Cardiac septum (tissue), 1 donor: Measurements from ENCODE around the gene JUNB. TPM values are rescaled to one million over a fixed set of nuclear protein-coding genes. Genes with fewer than 3 reads are reported as not detected.

Source experiments
- DNase-seq: peaks from one replicate; pipeline ENCODE4 v3.0.0-alpha.2; 2020; ENCODE audit warnings: low spot score
- intact Hi-C: fragments of 100-400 bp; cut with DNase I; formaldehyde crosslinking; loops from one replicate; pipeline ENCODE4 v1.14.0; 2022
- total RNA-seq: library from RNA; stranded (reverse); fragmentation: NEBNext Ultra II Directional; extraction: Animal tissue kit (Norgen Biotek cat#: 25700); gene quantifications from one replicate; pipeline ENCODE4 v1.2.1, GENCODE V29; 2021
- donor health status: DM: no; HTN: no; CAD: no.

The JUNB gene
- total RNA-seq, 1 donor from 2014 or later: 97.7 TPM

DNA sequence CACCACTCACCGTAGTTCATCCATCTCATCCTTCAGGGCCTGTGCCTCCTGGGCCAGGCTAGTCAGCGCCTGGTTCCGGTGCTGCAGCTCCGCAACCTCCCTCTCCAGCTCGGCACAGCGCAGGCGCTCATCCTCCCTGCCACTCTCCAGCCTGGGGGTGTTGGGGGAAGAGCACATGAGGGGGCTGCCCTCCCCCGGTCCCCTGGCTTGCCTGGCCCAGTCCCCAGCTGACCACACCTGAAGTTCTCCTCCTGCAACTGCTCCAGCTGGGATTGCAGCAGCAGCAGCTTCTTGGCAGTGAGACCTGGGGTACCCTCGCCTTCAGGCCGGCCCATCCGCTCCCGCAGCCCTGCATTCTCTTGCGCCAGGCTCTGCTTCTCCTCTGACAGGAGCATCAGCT lies 20.4 kb upstream of the JUNB start:
- DNase-seq: no peak
- intact Hi-C loops: no loop called here

DNA sequence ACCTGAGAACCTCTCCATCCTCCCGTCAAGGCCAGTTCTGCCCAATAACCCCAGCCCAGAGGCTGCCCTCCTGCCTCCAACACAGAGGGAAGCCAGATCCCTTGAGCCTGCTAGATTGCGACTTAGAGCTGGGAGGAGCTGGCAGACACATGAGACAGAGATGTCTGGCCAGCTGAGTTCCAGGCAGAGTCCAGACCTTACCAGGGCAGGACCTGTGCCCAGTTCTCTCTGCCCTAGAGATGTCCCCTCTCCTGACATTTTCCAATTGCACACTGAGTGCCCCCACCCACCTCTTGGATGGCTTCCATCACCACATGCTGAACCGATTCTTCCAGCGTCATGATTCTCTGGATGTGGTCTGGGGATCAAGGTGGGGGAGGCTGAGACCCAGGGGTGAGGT lies 19.0 kb upstream of the JUNB start:
- DNase-seq: no peak
- intact Hi-C loops: loop anchor here (1.0 kb wide), 1 partner anchor 9 kb away; no protein-coding TSS in a partner anchor

DNA sequence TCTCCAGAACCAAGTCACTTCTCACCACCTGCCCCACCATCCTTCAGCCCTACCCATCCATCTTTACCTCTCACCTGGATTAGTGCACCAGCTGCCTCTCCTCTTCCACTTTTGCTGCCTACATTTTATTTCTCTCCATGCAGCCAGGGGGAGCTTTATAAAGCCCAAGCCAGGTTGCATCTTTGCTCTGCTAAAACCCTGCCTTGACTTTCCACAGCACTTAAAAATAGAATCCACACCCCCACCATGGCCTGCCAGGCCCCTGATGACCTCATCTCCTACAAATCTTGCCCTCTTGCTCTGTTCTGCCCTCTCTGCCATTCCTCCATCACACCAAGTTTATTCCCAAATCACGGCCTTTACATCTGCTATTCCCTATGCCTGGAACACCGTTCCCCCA lies 17.7 kb upstream of the JUNB start:
- no peak for DNase-seq
- intact Hi-C loops: loop anchor here (1.0 kb wide), 1 partner anchor 40 kb away; no protein-coding TSS in a partner anchor

DNA sequence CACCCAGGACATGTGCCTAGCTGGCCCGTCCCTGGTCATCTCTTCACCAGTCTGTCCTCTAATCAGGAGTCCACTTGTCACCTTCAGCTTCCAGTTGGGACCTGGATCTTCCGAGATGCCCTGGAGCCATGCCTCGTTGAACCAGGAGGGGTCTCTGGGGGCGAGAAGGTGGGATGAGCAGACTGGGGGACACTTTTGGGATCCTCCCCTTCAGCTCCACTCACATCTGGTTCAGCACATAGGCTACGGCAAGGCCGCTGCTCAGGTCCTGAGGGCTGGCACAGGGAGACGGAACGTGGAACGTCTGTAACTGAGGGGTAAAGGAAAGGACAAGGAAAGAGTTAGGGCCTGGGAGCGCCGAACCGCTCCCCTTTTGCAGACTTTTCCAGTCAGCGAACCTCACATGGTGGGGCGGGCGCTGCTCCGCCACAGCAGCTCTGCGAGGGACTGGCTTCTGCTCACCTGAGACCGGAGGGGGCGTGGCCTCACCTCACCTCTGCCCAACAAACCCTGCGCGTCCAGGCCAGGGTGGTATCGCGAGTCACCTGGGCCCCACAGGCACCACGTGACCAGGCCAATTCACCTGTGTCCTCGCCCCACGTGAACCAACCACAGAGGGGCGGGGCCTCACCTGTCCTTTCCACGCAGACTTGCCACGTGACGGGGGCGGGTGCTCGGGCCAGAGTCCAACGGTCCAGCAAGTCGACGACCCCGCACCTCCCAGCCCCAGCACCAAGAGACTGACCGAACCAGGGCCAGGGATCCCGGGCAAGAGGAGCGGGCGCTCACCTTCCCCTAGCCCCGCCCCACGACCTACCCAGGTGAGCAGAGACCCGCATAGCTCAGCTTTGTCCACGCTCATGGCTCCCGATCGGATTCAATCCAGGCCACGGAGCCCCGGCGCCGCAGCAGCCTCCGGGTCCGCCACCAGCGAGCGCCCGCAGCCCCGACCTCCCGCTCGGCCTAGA lies 16.4 kb upstream of the JUNB start, which contains the start of gene HOOK2:
Gene HOOK2 (minus strand): TSS at position 965 of the 968 bp plus-strand sequence. CDS start 103 bp downstream, at position 862.
- peak; percentile 86 for DNase-seq
- intact Hi-C loops: no loop called here

DNA sequence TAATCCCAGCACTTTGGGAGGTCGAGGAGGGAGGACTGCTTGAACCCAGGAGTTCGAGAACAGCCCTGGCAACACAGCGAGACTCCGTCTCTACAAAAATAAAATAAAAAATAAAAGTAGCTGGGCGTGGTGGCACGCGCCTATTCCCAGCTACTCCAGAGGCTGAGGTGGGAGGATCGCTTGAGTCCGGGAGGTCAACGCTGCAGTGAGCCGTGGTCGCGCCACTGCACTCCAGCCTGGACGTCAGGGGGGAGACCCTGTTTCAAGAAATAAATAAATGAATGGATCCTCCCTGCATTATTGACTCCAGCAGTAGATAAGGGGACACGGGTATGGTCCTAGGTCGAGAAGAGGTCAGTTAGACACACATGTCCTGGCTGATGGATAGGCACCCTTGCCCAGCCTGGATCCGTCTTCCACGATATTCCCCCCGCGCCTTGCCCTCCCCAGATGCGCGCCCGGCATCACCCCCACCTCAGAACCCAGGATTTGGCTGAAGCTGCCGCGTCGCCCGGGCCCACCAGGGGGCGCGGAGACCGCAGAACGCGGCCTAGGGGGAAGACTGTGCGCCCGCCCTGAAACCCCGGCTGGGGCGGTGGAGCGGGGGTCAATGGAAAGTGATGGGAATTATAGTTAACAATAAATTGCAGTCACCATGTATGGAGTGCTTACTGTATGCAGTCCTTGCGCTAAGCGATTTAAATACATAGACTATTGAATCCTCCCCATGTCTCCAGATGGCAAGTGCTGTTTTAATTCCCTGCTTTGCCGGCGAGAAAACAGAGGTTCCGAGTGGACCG lies 13.9 kb upstream of the JUNB start:
- peak; percentile 92 for DNase-seq
- intact Hi-C loops: loop anchor here (1.0 kb wide), 1 partner anchor 17 kb away; no protein-coding TSS in a partner anchor

DNA sequence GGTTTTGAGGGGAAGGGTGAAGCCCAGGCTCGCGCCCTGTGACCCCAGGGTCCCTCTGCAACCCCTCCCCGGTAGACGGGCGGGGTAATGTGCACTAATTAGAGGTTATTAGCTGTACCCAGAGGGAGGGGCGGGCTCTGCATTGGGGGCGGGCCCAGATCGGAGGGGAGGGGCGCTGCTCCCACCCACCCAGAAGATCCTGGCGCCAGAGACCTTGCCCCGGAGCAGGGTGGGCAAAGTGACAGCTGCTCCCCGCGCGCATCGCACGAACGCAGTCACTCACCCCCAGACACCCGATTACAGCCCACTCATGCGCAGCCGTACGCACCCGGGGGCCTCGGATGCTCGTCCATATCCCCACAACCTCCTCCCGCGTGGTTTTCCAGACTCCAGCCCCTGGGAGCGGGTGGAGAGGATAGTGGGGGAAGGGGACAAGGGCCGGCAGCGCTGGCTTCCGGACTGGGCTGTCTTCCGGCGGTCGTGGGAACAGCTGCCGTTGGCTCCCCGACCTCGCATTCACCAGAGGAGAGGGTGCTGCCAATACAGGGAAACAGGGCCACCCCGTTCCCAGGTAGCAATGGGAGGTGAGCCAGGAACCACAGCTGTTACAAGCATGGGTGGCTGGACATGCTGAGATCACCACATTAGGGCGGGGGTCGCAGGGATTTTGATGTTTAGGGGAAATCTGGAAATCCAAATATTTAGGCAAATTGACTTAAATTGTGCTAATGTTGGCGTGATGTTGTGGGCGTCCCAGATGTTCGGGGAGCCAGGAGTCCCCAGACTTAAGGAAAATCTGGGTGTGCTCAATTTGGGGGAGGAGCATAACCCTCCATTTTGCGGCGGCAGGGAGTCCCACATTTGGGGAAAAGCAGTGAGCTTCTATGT lies 13.0 kb upstream of the JUNB start:
- intact Hi-C loops: loop anchor here (1.0 kb wide), 1 partner anchor 16 kb away; no protein-coding TSS in a partner anchor
- peak; percentile 90 for DNase-seq

DNA sequence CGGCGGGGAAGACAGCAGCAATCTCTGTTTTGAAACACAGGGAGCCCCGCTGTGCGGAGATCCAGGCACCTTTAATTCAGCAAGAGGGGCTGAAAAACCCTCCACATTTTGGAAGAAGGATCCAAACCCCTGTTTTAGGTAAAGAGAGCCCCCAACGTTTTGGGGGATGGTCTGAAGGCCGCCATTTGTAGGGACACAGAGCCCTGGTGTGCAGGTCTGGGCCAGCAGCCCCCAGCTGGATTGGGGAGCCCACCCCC lies 12.5 kb upstream of the JUNB start:
- intact Hi-C loops: loop anchor here (1.0 kb wide), 1 partner anchor 15 kb away; no protein-coding TSS in a partner anchor
- DNase-seq: no peak

DNA sequence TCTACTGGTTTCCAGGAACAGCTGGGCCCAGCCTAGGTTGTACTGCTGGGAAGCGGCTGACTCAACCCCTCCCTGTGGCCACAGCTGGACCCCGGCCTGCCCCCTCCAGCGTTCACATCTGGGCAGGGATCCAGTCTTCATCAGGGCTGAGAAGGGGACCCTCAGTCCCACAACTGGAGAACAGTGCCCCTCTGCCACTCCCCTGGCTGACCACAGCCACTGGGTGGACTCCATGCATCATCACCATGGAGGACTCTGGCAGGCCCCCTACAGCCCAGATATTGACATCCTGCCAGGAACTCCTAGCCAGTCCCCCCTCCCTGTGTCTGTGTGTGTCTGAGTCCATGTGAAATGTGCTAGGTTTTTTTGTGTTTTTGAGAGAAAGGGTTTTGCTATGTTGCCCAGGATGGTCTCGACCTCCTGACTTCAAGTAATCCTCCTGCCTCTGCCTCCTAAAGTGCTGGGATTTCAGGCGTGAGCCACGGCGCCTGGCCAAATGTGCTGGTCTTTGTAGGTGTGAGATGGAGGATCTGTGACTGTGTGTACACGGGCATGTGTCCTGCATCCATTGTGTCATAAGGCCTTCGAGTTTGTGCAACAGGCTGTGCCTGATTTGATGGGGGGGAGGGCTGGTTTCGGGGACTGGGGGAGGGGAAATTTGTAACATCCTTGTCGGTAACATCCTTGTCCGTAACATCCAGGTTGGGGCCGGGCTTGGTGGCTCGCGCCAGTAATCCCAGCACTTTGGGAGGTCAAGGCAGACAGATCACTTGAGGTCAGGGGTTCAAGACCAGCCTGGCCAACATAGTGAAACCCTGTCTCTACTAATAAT lies 11.9 kb upstream of the JUNB start:
- intact Hi-C loops: no loop called here
- no peak for DNase-seq

DNA sequence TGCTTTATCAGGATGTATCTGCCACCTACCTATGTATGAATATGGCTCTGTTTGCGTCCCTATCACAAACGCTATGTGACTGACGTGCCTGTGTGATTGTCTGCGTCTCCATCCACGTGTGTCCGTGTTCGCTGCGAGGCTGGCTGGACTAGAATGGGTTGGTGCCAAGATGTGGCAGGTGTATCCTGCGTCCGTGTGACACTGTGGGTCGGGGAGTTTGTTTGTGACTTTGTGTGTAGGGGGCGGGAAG lies 9.2 kb upstream of the JUNB start:
- intact Hi-C loops: no loop called here
- no peak for DNase-seq

DNA sequence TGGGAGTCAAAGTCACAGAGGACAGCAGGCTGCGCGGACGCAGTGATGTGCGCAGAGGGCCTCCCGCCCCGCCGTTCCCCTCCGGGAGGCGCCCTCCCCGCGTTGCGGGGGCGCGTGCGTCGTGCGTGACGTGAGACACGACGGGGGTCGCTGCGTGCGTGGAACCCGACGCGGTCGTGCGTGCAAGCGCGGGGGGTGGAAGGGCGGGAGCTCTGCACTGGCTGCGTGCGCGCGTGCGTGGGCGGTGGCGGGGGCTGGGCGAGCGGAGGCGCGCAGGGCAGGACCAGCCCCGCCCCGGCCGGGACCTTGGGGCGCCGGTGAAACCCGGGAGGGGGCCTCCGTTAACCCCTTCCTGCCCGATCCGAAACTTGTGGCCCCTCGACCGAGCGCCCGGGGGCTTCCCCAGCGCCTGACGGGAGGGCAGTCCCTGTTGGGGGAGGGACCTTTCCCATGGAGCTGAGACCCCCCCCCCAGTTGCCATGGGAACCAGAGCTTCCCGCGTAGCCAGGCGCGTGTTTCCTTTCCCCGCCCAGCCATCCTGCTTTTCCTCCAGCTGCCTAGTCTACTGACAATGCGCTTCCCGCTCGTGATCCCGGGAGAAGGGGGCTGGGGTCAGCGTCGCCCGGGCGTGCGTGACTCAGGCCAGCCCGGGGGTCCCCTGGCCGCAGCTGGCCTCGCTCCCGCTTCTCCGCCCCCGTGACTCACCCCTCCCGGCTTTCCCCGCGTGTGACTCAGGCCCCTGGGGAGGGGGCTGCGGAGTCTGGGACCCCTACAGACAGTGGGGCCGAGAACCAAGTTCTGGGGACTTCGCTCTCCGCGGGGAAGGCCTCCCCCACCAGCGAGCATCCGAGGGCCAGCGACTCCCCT lies 8.6 kb upstream of the JUNB start:
- DNase-seq: peak; percentile 95
- intact Hi-C loops: no loop called here

DNA sequence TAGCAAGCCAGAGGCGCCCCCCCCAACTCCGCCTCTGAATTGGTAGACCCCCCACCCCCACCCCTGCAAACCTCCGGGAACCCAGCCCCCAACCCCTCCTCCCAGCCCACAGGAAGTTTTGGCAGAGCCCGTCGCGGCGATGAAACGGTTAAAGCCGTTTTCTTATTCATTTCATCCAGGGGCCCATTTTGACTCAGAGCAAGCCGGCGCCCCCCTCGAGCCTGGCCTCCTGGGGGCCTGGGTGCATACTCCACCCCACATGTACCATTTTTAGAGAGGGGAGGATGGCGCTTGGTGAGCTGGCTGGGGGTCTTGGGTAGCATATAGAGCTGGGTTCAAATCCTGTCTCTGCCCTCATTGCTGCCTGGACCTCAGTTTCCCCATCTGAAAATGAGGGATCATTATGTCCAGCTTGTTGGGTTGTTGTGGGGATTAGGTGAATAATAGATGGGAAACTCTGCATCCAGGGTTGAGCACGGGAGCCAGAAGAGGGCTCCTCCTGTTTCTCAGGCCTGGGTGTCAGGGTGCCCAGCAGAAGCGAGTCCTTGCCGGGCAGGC lies 7.9 kb upstream of the JUNB start:
- intact Hi-C loops: no loop called here
- no peak for DNase-seq

DNA sequence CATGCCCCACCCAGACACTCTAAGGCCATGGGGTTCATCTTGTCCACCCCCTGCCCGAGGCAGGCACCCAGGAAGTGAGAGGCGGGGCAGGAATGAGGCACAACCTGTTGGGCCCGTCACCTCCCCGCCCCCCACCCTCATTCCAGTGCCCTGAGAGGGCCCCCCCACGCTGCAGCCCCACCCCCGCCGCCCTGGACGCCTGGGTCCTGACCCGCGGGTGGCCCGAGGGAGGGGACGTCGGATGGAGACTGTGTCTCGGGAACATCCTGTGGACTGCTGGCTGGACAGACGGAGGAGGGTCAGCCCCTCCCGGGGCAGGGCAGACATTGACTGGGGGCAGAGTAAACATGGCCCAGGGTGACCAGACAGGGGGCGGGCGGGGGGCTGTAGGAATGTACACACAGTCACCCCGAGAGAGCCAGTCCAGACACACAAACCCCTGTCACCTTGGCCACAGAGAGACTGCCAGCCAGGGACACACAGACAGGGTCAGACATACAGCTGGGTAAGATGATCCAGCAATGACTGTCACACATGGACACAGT lies 7.4 kb upstream of the JUNB start:
- intact Hi-C loops: no loop called here
- DNase-seq: peak; percentile 86

DNA sequence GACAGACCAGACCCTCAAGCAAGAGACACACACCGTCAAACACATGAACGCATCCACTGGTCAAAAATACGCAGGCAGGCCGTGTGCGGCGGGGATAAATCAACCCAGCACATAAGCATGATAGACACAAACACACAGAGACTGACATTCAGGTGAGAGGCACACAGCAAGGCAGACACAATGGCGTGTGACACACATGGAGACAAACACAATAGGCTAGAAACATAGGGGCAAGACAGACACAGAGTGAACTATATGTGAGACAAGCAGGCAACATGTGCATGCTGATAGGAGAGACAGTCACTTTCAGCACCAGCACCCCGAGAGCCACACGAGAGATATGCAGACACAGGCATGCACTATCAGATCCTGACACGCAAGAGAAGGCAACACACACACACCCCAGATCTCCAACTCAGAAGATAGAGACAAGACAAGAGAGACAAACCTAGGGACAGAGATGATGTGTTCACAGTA lies 6.9 kb upstream of the JUNB start:
- intact Hi-C loops: no loop called here

DNA sequence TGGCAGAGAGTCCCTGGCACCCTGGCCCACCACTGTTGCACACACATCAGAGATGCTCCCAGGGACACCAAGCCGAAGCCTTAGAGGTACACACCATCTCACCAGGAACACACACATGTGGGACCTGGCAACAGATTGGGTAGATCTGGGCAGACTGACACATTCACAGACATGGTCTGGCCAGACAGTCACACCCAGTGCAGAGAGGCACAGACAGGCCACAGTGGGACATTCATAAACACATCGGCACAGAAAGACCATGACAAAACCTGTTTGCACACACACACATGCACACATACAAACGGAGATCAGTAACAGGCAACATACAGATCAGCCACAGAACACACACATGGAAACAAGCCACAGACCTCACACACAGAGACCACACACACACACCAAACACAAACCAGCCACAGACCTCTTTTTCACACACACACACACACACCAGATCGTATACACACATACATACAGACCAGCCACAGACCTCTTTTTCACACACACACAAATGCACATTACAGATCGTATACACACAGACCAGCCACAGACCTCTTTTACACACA lies 6.3 kb upstream of the JUNB start:
- no peak for DNase-seq
- intact Hi-C loops: no loop called here

More for the DNA sequence above, 6.9 kb upstream of the JUNB start:
- no peak for DNase-seq

DNA sequence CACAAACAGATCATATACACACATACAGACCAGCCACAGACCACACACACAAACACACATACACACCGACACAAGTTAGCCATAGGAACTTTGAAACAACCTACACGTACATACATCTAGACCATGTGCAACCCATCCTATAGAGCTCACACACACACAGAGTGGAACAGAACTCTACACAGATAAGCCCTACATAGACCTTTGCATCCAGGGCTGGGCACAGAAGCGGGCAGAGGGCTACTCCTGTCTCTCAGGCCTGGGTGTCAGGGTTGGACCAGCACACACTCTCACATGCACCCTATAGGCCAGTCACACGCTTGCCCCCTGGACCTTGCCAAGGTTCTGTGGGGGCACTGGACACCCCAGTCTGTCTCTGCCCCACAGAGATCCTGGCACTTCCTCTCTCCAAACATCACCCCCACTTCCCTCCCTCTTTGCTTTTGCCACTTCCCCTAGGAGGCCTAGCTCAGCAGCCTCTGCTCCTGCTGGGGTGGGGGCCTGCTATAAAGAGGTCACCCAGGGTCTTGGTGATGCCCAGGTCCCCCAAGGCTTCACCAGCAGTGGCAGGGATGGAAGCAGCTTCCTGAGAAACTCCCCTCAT lies 5.8 kb upstream of the JUNB start:
- DNase-seq: peak; percentile 84
- intact Hi-C loops: no loop called here

DNA sequence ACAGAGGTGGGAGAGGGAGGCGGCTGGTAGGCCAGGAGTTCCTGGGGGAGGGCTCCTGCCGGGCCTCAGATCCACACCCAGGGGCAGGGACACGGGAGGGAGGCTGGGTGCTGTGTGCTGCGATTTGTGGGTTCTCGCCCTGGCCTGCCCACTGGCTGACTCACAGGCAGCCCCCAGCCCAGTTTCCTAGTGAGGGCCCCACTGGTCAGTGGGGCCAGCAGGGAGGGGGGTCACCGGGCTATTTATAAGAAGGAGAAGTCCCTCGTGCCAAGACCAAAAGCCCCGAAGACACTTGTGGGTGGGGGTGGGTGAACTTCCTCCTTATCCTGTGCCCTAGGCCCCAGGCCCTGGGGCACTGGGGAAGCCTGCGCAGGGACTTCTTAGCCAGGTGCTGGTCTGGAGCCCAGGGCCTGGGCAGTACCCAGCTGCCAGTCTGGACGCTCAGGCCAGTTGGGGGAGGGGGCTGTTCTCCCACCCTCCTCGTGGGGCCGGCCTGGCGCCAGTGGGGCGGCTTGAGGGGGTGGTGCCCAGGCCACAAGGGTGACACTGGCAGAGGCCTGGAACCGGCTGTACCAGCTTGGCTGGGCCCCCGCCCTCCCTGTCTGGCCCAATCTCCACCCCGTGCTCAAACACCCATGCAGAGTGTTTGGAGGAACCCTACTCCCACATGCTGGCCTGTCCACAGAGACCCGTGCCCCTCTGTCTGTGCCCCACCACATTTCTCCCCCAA lies 5.0 kb upstream of the JUNB start:
- intact Hi-C loops: no loop called here
- peak; percentile 85 for DNase-seq
